GM12891 (cell line): ENCODE results near the gene DMKN.

ENCODE experiments used
- PAX5 ChIP-seq: IDR thresholded peaks from 2 replicates; pipeline ENCODE4 v1.6.1; 2011; ENCODE audit warnings: low read length, moderate library complexity, mild to moderate bottlenecking; ENCODE audit not compliant: insufficient read depth, severe bottlenecking
- POLR2A ChIP-seq: IDR thresholded peaks from 2 replicates; pipeline ENCODE4 v1.6.1; 2011; ENCODE audit warnings: low read depth, low read length, control low read depth
- POLR2AphosphoS5 ChIP-seq: IDR thresholded peaks from 2 replicates; pipeline ENCODE4 v1.6.1; 2011; ENCODE audit warnings: low read depth, low read length, control low read depth
- TAF1 ChIP-seq: IDR thresholded peaks from 2 replicates; pipeline ENCODE4 v1.6.1; 2011; ENCODE audit warnings: low read depth, low read length, control low read depth

- no peak for TF ChIP-seq POLR2A
- TF ChIP-seq POLR2AphosphoS5 = no peak
- no peak for TF ChIP-seq PAX5
- TF ChIP-seq TAF1 = no peak
These were observed 45.2 kb upstream of the DMKN start for GRCh38 chr19:35558400-35559280.
